CD8-positive, alpha-beta memory T cell (primary cell): ENCODE data around the gene CTNNA3. TPM values are rescaled to one million over a fixed set of nuclear protein-coding genes. Genes with fewer than 3 reads are reported as not detected.

Experiments
- CTCF ChIA-PET: fragments of 350-600 bp; sonication (Branson Sonifier 250); formaldehyde crosslinking; loops from one replicate; lab custom pipeline; 2021; ENCODE audit warnings: antibody characterized with exemption; lab: Charles Lee
- POLR2A ChIA-PET: fragments of 350-600 bp; sonication (Branson Sonifier 250); formaldehyde crosslinking; loops from one replicate; lab custom pipeline; 2021; ENCODE audit warnings: antibody characterized with exemption; lab: Charles Lee
- DNase-seq, 5 donors: peaks; one replicate each; pipeline versions ENCODE4 v3.0.0 to v3.0.0-alpha.2; 2020 to 2022; ENCODE audit warnings: mixed read lengths in 1 of 5
- H3K27ac ChIP-seq: one replicate; pipeline ENCODE4 v1.7.0; 2013; ENCODE audit warnings: low read depth, mild to moderate bottlenecking, low read length, moderate library complexity
- H3K27me3 ChIP-seq: 2 replicates; pipeline ENCODE4 v1.7.0; 2013; ENCODE audit warnings: low read length, mild to moderate bottlenecking; ENCODE audit not compliant: insufficient read depth, poor library complexity, severe bottlenecking
- H3K36me3 ChIP-seq: 2 replicates; pipeline ENCODE4 v1.7.0; 2013; ENCODE audit warnings: mild to moderate bottlenecking, low read length, moderate library complexity; ENCODE audit not compliant: insufficient read depth
- H3K4me1 ChIP-seq: 2 replicates; pipeline ENCODE4 v1.7.0; 2013; ENCODE audit warnings: mild to moderate bottlenecking, low read length, moderate library complexity; ENCODE audit not compliant: insufficient read depth
- H3K4me3 ChIP-seq: 2 replicates; pipeline ENCODE4 v1.7.0; 2013; ENCODE audit warnings: mild to moderate bottlenecking, low read length
- H3K9me3 ChIP-seq: 2 replicates; pipeline ENCODE4 v1.7.0; 2013; ENCODE audit warnings: mild to moderate bottlenecking, low read length
- H3K27ac Mint-ChIP-seq, 8 donors: one replicate each; pipeline ENCODE4 v1.8.0; 2020 to 2021; ENCODE audit warnings: mixed read lengths in 8 of 8, mild to moderate bottlenecking in 6 of 8, inconsistent platforms in 3 of 8, moderate library complexity in 3 of 8
- H3K27me3 Mint-ChIP-seq, 2 donors: one replicate each; pipeline ENCODE4 v1.8.0; 2020 to 2021; ENCODE audit warnings: mixed read lengths in 2 of 2, mild to moderate bottlenecking in 1 of 2, moderate library complexity in 1 of 2
- H3K36me3 Mint-ChIP-seq, 3 donors: one replicate each; pipeline ENCODE4 v1.8.0; 2020 to 2021; ENCODE audit warnings: mixed read lengths in 3 of 3, inconsistent platforms in 1 of 3, mild to moderate bottlenecking in 1 of 3
- H3K4me1 Mint-ChIP-seq, 3 donors: one replicate each; pipeline ENCODE4 v1.8.0; 2020 to 2021; ENCODE audit warnings: mixed read lengths in 3 of 3, inconsistent platforms in 1 of 3, mild to moderate bottlenecking in 1 of 3
- H3K4me3 Mint-ChIP-seq, 7 donors: one replicate each; pipeline ENCODE4 v1.8.0; 2020 to 2021; ENCODE audit warnings: mixed read lengths in 7 of 7, mild to moderate bottlenecking in 6 of 7, moderate library complexity in 4 of 7, inconsistent platforms in 2 of 7
- H3K9me3 Mint-ChIP-seq, 5 donors: one replicate each; pipeline ENCODE4 v1.8.0; 2020 to 2022; ENCODE audit warnings: mixed read lengths in 5 of 5, mild to moderate bottlenecking in 3 of 5, moderate library complexity in 2 of 5, inconsistent platforms in 1 of 5
- polyA plus RNA-seq: library from polyadenylated mRNA; unstranded; fragments of 300-500 nt; fragmentation: Illumina TruSeq; gene quantifications from one replicate; pipeline ENCODE4 v1.2.3, GENCODE V29; 2021
- total RNA-seq, 2 experiments: library from RNA; stranded (reverse); gene quantifications; one replicate each; pipeline ENCODE4 v1.2.3, GENCODE V29; 2021

Gene CTNNA3
- total and polyA plus RNA-seq, 3 experiments from 2014 or later: 0.92 TPM; not detected in 2

- Histone ChIP-seq H3K27me3 (no peaks in the 10 kb centered on the region), H3K36me3 (no peaks in the 10 kb centered on the region), H3K4me1 (no peaks in the 10 kb centered on the region), H3K4me3 (no peak overlapping the region), H3K9me3 (no peaks in the 10 kb centered on the region), H3K27ac (no peak overlapping the region)
- Mint-ChIP-seq H3K27ac (no peak overlapping the region), H3K9me3 (peaks cover 0 to 4% (median 3%) of the 10 kb centered on the region in 5 donors), H3K4me1 (no peaks in the 10 kb centered on the region), H3K4me3 (no peak overlapping the region), H3K27me3 (no peaks in the 10 kb centered on the region), H3K36me3 (no peaks in the 10 kb centered on the region)
- ChIA-PET CTCF (no interaction called here), POLR2A (no interaction called here)
- no peak for DNase-seq
These were observed 398.3 kb downstream of the CTNNA3 start for GRCh38 chr10:67297637-67298181.

DNA sequence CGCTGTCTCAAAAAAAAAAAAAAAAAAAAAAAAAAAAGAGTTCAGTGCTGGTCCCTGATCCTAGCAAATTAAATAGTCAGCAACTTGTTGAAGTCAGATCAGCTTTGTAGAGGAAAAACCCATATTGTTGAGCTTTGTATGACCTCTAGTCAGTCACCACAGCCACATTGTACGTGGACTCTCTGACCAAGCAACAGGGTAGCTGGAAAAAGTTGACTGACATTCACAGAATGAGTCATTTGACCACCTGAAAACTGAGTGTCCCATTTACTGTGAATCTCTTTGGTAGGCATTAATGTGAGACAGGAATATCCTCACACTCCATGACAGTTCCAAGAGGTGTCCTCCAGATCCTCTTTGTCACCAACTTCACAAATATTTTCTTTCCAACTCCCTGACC is 399.1 kb downstream of the CTNNA3 start:
- Mint-ChIP-seq H3K36me3 (no peaks in the 10 kb centered on the region), H3K27ac (no peak overlapping the region), H3K4me3 (no peak overlapping the region), H3K9me3 (peaks cover 0 to 7% (median 3%) of the 10 kb centered on the region in 5 donors), H3K4me1 (no peaks in the 10 kb centered on the region), H3K27me3 (no peaks in the 10 kb centered on the region)
- ChIA-PET CTCF (no interaction called here), POLR2A (no interaction called here)
- Histone ChIP-seq H3K27me3 (no peaks in the 10 kb centered on the region), H3K4me1 (no peaks in the 10 kb centered on the region), H3K27ac (no peak overlapping the region), H3K9me3 (no peaks in the 10 kb centered on the region), H3K4me3 (no peak overlapping the region), H3K36me3 (no peaks in the 10 kb centered on the region)
- DNase-seq: no peak

DNA sequence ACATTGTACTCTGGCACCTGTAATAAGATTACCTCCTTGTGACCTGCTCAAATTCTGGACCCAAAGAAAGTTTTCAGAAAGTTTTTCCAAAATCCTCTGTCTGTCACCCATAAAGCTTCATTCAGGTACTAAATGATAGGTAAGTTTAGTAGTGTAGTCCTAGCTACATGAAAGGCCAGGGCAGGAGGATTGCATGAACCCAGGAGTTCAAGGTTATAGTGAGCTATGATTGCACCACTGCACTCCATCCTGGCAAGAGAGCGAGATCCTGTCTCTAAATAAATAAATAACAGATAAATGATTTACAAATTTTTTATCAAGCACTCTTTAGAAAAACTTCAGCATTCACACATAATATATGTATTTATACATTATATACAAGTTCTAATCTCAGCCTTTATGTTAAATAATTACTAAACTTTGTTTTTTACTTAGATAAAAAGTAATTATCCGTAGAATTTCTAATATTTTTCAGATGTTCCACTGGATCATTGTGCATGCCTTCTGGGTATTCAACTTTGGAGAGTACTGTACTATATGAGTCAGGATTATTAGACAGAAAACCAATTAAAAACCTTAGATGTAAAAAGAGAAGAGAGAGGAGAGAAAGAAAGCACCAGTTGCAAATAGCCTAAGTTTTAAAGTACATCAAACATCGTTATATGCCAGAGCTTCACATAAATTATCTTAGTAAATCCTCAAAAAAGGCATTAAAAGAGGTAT is 407.1 kb downstream of the CTNNA3 start:
- no peaks in the 10 kb centered on the region for H3K4me1 Mint-ChIP-seq
- peaks cover 0 to 5% (median 0%) of the 10 kb centered on the region in 5 donors for H3K9me3 Mint-ChIP-seq
- H3K27me3 Mint-ChIP-seq: no peaks in the 10 kb centered on the region
- H3K27ac Mint-ChIP-seq: no peak overlapping the region
- H3K36me3 Mint-ChIP-seq: no peaks in the 10 kb centered on the region
- POLR2A ChIA-PET: no interaction called here
- no peak overlapping the region for H3K4me3 Mint-ChIP-seq
- CTCF ChIA-PET: no interaction called here
- Histone ChIP-seq H3K27me3 (no peaks in the 10 kb centered on the region), H3K36me3 (no peaks in the 10 kb centered on the region), H3K9me3 (no peaks in the 10 kb centered on the region), H3K4me3 (no peak overlapping the region), H3K4me1 (no peaks in the 10 kb centered on the region), H3K27ac (no peak overlapping the region)
- no peak for DNase-seq

GRCh38 chr10:67284589-67284988 is 411.4 kb downstream of the CTNNA3 start:
- H3K9me3 ChIP-seq: no peaks in the 10 kb centered on the region
- Mint-ChIP-seq H3K36me3 (no peaks in the 10 kb centered on the region), H3K27me3 (no peaks in the 10 kb centered on the region), H3K4me1 (no peaks in the 10 kb centered on the region), H3K27ac (no peak overlapping the region), H3K4me3 (no peak overlapping the region), H3K9me3 (peaks cover 0 to 7% (median 2%) of the 10 kb centered on the region in 5 donors)
- ChIA-PET POLR2A (no interaction called here), CTCF (no interaction called here)
- DNase-seq: no peak
- no peak overlapping the region for H3K4me3 ChIP-seq
- H3K27ac ChIP-seq: no peak overlapping the region
- H3K4me1 ChIP-seq: no peaks in the 10 kb centered on the region
- H3K36me3 ChIP-seq: no peaks in the 10 kb centered on the region
- no peaks in the 10 kb centered on the region for H3K27me3 ChIP-seq

- Histone ChIP-seq H3K4me3 (no peak overlapping the region), H3K9me3 (no peaks in the 10 kb centered on the region), H3K4me1 (no peaks in the 10 kb centered on the region), H3K27ac (no peak overlapping the region), H3K27me3 (no peaks in the 10 kb centered on the region), H3K36me3 (no peaks in the 10 kb centered on the region)
- POLR2A ChIA-PET: no interaction called here
- Mint-ChIP-seq H3K9me3 (peaks cover 0 to 11% (median 0%) of the 10 kb centered on the region in 5 donors), H3K27ac (no peak overlapping the region), H3K4me3 (no peak overlapping the region), H3K27me3 (no peaks in the 10 kb centered on the region), H3K36me3 (no peaks in the 10 kb centered on the region), H3K4me1 (no peaks in the 10 kb centered on the region)
- no peak for DNase-seq
- CTCF ChIA-PET: no interaction called here
These were observed 413.1 kb downstream of the CTNNA3 start for GRCh38 chr10:67282871-67283270.

DNA sequence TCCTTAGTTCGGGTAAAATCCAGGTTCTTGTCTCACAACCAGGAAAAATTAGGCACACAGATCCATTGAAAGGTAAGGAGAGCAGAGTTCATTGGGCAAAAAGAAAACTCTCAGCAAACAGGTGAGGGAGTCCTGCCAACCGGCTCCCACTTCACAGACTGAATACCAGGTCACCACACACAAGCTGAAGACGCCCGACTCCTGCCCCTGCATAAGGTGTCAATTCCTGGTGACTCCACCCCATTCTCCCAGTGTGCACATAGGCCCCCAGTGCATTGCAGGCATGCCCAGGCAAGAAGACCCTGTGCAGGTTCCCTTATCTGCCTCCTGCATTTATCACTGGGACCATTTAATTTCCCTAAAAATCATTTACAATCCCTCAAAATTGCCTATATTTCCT is 415.6 kb downstream of the CTNNA3 start:
- no peaks in the 10 kb centered on the region for H3K4me1 ChIP-seq
- no peaks in the 10 kb centered on the region for H3K27me3 ChIP-seq
- Mint-ChIP-seq H3K27me3 (no peaks in the 10 kb centered on the region), H3K4me1 (no peaks in the 10 kb centered on the region), H3K36me3 (no peaks in the 10 kb centered on the region), H3K9me3 (peaks cover 0 to 11% (median 0%) of the 10 kb centered on the region in 5 donors), H3K27ac (no peak overlapping the region), H3K4me3 (no peak overlapping the region)
- H3K9me3 ChIP-seq: no peaks in the 10 kb centered on the region
- no peak overlapping the region for H3K4me3 ChIP-seq
- CTCF ChIA-PET: no interaction called here
- H3K27ac ChIP-seq: no peak overlapping the region
- DNase-seq: no peak
- no peaks in the 10 kb centered on the region for H3K36me3 ChIP-seq
- POLR2A ChIA-PET: no interaction called here

GRCh38 chr10:67277402-67277801 is 418.6 kb downstream of the CTNNA3 start:
- Histone ChIP-seq H3K4me3 (no peak overlapping the region), H3K27me3 (no peaks in the 10 kb centered on the region), H3K9me3 (no peaks in the 10 kb centered on the region), H3K27ac (no peak overlapping the region), H3K4me1 (no peaks in the 10 kb centered on the region), H3K36me3 (no peaks in the 10 kb centered on the region)
- no peaks in the 10 kb centered on the region for H3K36me3 Mint-ChIP-seq
- H3K4me3 Mint-ChIP-seq: no peak overlapping the region
- ChIA-PET CTCF (no interaction called here), POLR2A (no interaction called here)
- no peaks in the 10 kb centered on the region for H3K27me3 Mint-ChIP-seq
- no peak for DNase-seq
- H3K9me3 Mint-ChIP-seq: peaks cover 0 to 8% (median 0%) of the 10 kb centered on the region in 5 donors
- H3K4me1 Mint-ChIP-seq: no peaks in the 10 kb centered on the region
- no peak overlapping the region for H3K27ac Mint-ChIP-seq

- no peaks in the 10 kb centered on the region for H3K27me3 ChIP-seq
- no peak overlapping the region for H3K27ac ChIP-seq
- no peaks in the 10 kb centered on the region for H3K4me1 ChIP-seq
- Mint-ChIP-seq H3K27me3 (no peaks in the 10 kb centered on the region), H3K36me3 (no peaks in the 10 kb centered on the region), H3K4me3 (no peak overlapping the region), H3K9me3 (peaks cover 0 to 3% (median 0%) of the 10 kb centered on the region in 5 donors), H3K4me1 (no peaks in the 10 kb centered on the region), H3K27ac (no peak overlapping the region)
- ChIA-PET POLR2A (no interaction called here), CTCF (no interaction called here)
- H3K36me3 ChIP-seq: no peaks in the 10 kb centered on the region
- no peak overlapping the region for H3K4me3 ChIP-seq
- H3K9me3 ChIP-seq: no peaks in the 10 kb centered on the region
- no peak for DNase-seq
These were observed 426.2 kb downstream of the CTNNA3 start for GRCh38 chr10:67269828-67270227.
